Skin of body (tissue), 2 donors: ENCODE measurements around the gene OCIAD2. TPM values are rescaled to one million over a fixed set of nuclear protein-coding genes. Genes with fewer than 3 reads are reported as not detected.
"Not testable (repeated sequence)": the region's sequence is repeated elsewhere in the genome, so short reads cannot be mapped to it uniquely, and the experiment has no call there.

Experiments used
- DNase-seq: peaks from one replicate; lab custom pipeline; 2025; lab: John Stamatoyannopoulos, UW
- total RNA-seq: library from RNA; depleted of rRNA; stranded (reverse); fragments of >200 nt; gene quantifications from one replicate; pipeline ENCODE4 v1.2.3, GENCODE V29; 2014

The OCIAD2 gene
- total RNA-seq, 1 donor from 2014 or later: 16.3 TPM

DNA sequence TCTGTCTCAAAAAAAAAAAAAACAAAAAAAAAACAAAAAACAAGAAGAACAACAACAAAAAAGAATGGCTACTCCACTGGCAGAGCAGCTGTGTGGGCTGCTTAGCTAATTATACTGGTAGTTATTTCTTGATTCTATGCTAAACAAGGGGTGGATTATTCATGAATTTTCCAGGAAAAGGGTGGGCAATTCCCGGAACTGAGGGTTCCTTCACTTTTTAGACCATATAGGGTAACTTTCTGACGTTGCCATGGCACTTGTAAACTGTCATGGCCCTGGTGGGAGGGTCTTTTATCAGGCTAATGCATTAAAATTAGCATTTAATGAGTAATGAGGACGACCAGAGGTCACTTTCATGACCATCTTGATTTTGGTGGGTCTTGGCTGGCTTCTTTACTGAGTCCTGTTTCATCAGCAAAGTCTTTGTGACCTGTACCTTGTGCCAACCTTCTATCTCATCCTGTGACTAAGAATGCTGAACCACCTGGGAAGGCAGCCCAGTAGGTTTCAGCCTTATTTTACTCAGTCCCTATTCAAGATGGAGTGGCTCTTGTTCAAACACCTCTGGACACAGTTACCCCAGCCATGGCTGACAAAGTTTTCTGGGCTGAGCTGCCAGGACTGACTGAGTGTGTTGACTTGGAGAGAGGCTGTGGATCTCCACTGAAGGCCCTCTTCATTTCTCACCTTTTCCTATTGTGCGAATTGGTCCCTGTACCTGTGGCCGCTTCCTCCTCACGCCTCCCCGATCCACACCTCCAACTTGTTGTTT, 1.3 kb upstream of the OCIAD2 start:
- DNase-seq: no peak

DNA sequence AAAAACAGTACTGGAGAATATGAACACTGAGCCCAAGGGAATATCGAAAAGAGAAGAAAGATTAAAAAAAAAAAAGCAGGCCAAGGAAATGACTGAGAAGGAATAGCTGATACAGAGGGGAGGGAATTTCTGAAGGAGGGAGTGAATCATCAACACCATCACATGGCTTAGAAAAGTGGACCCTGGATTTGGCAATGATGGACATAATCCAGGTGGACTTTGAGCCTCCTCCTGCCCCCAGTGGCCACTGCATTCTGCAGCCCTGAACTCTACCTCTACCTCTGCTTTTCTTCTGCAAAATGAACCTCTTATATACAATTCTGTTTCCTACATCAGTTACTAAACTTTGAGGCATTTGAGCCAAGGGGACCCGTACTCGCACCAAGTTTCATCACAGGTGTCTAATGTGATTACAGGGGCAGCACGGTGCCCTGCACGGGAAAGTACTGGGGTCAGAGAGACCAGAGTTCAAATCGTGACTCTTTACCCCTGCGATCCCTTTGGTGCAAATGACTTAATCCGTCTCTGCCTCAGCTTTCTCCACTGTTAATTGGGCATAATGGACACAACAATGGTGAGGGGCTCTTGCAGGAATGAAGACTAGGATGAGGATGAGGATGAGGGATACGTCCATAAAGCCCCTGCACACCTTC, 1.1 kb downstream of the OCIAD2 start:
- no peak for DNase-seq

DNA sequence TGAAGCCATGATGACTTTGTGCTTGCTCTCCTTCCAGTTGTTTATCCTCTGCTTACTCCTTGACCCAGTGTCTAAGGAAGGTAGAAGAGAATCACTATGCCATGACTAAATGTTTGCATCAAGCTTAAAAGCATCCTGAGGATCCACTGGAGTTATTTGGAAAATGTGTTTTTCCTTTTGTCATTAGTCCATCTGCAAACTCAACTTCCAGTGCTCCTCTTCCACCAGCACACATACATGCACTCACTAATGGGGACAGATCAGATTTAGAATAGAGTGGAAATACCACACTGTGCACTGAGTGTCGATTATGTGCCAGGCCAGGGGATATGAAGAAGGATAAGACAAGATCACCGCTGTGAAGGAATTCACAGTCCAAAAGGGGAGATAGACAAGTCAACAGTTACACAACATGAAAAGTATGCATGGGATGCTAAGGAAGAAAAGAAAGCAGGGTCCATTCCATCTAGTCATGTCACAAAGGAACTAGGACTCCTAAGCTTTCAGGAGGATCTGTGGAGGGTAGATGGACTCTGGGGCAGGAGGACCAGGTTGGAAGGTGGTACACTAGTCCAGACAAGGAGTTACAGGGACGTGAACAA, 1.9 kb downstream of the OCIAD2 start:
- no peak for DNase-seq

DNA sequence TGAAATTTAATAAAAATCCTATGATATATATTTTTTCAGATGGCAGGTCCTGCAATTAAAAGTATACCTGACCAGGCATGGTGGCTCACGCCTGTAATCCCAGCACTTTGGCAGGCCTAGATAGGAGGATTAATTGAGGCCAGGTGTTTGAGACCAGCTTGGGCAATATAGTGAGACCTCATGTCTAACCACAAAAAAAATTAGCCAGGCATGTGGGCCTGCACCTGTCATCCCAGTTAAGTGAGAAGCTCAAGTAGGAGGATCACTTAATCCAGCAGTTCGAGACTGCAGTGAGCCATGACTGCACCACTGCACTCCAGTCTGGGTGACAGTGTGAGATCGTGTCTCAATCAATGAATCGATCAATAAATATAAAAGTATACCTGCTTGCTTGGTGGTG, 2.5 kb downstream of the OCIAD2 start:
- no peak for DNase-seq

DNA sequence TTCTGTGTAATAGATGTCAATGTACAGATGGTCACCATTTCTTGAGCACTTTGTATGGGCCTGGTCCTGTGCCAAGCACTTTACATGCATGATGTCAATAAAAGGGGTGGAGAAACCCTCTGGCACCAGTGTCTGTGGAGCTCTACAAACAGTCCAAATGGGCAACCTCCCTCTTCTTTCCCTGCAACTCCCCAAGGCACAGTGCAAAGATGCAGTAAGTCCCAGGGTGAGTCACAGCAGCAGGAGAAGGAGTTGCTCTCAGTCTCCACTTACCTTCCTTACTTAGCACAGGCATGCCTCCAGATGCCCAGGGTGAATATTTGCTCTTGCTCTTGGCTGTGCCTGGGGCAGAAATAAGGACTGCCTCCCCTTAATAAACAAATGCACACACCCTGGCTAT, 4.3 kb downstream of the OCIAD2 start:
- DNase-seq: no peak

DNA sequence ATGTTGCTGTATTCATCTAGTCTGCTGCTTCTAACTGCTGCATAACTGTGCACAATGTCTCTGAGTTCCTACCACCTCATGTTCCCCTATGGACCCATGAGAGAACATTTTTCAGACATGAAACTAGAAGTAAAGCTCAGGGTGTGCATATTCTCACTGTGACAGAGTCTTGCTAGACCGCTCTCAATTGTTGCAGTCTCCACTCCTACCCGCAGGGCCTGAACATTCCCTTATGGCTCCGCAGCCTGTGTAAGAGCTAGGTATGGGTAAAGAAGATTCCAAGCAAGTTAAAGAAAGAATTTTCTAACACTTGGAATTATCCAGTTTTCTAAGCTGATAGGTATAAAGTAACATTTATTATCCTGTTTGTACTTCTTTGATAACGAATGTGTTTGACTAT, 5.4 kb downstream of the OCIAD2 start:
- DNase-seq: no peak

DNA sequence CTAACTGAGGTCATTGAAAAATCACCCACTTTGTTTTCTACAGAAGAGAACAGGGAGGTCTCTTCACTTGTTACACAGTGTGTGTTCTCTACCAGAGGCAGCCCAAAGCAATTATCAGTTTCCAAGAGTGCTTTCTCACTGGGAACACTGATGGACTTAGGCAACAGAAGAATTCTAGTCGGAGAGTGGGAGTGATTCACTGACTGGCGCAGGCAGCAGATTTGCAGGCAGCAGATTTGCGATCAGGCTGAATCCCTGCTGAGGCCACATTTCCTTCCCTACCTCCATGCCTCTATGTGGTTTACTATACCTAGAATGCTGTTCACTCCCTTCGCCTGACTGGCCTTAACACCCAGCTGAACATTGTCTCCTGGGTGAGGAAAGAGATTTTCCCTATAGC, 6.6 kb downstream of the OCIAD2 start:
- no peak for DNase-seq

DNA sequence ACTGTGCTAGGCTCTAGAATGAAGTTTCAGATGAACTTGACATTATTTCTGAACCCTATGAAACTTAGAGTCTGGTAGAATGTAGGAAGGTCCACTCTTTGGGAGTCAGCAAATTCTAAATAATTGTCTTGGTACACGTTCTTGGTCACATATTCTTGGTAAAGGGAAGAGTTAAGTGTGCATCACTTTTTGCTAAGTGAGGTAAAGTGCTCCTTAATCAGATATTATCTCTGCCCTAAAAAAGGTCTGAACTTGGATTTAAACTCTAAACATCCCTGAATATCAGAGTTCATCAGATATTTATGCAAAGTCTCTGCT, 7.2 kb downstream of the OCIAD2 start:
- DNase-seq: no peak

DNA sequence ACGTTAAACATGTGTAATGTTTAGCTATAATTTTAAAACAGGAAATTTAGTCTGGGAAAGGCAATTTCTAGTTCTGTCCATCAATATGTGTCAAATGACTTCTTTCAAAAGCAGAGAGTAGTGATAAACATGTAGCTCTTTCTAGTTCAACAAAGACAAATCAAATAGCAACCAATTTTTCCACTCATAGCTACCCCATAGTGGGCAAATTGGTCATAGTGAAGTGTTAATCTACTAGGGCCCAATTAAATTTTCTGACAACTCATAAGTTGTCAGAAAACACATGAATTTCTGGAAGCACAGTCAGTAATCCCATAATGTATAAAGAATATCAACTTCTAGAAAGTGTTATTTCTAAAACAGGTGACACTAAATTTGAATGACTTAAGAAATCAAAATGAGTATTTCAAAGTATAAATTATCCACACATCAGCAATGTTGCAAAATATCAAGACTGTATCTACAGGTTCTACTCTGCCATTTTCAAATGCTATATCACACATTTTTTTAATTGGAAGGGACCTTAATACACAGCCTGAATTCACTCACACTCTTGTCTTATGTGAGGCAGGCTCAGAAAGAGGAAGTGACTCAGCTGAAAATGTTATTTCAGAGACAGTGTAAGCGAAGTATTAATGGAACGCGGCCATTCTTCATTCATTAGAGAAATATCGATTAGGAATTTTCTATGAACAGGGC, 7.7 kb downstream of the OCIAD2 start:
- DNase-seq: no peak

DNA sequence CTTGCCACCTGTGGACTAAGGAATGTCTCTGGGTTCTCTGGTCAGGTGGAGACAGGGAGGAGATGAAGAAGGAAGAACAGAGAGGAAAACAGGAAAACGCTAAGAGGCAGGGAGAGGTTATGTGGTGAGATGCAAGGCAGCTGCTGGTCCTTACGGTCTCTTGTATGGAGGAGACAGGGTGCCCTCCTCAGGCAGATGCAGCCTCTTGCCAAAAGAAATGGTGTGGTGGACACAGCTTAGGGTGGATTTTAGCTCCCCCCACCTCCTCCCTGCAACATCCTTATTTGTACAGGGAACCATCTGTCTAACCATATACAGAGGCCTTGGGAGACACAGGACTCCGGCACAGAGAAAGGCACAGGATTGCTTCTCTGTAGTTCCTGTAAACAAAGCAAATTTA, 9.7 kb downstream of the OCIAD2 start:
- no peak for DNase-seq

DNA sequence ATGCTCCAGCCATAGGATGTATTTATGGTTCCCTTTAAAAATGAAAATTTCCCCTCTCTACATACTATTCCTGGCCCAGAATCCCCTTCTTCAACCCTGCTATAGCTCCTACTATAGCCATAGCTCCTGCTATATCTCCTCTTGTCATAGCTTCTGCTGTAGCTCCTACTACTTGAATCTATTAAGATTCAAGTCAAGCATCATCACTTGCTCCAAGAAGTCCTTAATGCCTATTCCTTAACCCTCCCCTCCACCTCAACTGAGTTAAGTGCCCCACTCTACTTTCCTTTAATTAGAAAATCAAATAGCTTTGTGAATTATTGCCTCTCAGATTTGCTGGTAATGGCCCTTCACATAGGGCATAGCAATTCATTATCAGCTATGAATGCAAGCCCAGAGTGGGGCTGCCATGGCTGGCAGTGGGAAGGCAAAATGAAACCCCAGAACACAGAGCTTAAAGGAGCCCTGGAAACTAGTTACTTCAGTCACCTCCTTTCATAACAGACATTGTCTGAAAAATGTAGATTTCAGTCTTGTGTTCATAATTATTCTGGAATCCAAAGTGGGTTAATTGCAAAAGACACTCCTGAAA, 15.4 kb downstream of the OCIAD2 start:
- DNase-seq: no peak

DNA sequence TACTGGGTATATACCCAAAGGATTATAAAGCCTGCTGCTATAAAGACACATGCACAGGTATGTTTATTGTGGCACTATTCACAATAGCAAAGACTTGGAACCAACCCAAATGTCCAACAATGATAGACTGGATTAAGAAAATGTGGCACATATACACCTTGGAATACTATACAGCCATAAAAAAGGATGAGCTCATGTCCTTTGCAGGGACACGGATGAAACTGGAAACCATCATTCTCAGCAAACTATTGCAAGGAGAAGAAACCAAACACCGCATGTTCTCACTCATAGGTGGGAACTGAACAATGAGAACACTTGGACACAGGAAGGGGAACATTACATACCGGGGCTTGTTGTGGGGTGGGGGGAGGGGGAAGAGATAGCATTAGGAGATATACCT, 16.8 kb downstream of the OCIAD2 start:
- DNase-seq: not testable (repeated sequence)

DNA sequence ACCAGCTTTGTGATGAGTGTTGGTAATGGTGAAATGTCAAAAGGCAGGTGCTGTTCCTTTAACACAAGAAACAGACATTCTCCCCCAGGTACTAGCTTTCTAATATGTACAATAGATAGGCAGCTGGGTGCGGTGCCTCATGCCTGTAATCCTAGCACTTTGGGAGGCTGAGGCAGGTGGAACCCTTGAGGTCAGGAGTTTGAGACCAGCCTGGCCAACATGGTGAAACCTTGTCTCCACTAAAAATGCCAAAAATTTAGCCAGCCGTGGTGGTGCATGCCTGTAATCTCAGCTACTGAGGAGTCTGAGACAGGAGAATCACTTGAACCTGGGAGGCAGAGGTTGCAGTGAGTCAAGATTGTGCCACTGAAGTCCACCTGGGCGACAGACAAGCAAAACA, 24.9 kb downstream of the OCIAD2 start:
- DNase-seq: not testable (repeated sequence)

DNA sequence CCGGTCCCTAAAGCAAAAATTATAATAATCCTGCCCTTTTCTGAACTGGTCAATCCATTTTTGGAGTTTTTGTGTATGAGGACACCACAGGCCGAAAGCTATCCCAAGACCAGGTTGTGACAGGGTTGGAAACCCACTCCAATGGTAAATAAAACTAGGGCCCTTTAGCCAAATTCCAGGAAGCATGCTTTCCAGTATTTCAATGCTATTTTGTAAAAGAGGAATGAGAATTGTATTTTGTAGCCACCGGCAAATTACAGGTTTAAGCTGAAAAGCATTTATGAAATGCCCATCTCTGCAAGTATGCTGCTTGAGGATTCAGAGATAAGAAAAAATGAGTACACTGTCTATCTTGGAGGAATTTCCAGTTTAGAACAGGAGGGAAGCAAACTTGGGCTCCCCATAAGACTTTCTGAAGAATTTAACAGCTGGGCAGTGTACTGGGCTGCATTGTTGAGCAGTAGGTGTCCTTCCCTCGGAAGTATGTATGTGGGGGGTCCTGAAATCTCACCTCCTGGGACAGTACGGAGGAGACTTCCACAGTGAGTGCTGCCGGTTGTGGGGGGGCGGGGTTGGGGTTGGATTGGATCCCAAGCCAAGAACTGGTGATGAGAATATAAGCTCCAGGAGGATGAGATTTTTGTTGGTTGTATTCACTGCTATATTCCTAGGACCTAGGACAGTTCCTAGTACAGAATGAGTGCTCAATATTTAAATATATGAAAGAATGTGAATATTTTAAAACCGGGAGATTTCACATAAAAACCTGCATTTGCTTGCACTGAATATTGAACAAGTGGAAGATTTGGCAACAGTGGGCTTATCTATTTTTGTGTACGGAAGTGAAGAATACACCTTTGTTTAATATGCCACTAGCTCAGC, 26.8 kb downstream of the OCIAD2 start:
- DNase-seq: no peak

DNA sequence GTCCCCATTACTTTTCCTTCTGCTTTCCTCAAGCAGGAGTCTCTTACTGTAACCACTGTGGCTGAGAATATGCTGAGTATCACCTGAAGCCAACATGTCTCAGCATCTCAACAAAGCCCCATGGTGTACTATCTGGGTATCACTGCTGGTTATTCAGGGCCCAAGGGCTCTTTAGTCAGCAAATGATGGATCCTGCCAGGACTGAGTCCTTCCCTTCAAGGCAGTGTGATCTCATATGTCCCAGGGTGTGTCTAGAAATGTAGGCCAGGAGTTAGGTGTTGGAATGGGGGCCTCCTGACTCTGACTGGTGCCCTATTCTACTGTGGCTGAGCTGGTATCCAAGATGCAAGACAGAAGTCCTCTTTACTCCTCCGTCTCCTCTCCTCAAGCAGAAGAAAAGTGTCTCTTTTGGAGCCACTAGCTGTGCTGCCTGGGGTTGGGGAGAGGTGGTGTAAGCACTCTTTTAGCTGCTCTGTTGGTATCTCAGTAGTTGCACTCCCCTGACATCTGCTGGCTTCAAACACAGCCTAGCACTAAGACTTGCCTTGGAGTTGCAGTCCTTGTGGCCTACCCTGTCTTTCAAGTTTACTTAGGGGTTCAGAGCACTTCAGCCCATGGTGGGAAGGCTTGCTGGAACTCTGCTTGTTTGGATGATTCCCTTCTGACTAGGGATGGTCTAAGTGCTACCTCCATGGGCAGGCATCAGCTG, 28.6 kb downstream of the OCIAD2 start:
- no peak for DNase-seq

DNA sequence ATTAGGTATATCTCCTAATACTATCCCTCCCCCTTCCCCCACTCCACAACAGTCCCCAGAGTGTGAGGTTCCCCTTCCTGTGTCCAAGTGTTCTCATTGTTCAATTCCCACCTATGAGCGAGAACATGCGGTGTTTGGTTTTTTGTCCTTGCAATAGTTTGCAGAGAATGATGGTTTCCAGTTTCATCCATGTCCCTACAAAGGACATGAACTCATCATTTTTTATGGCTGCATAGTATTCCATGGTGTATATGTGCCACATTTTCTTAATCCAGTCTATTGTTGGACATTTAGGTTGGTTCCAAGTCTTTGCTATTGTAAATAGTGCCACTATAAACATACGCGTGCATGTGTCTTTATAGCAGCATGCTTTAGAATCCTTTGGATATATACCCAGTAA, 41.9 kb downstream of the OCIAD2 start:
- DNase-seq: not testable (repeated sequence)

DNA sequence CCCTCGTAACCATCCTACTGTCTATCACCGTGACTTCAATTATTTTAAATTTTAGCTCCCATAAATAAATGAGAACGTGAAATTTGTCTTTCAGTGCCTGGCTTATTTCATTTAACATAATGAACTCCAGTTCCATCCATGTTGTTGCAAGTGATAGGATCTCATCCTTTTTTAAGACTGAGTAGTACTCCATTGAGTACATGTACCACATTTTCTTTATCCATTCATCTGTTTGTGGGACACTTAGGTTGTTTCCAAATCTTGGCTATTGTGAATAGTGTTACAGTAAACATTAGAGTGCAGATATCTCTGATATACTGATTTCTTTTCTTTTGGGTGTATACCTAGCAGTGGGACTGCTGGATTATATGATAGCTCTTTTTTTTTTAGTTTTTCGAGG, 42.8 kb downstream of the OCIAD2 start:
- no peak for DNase-seq

DNA sequence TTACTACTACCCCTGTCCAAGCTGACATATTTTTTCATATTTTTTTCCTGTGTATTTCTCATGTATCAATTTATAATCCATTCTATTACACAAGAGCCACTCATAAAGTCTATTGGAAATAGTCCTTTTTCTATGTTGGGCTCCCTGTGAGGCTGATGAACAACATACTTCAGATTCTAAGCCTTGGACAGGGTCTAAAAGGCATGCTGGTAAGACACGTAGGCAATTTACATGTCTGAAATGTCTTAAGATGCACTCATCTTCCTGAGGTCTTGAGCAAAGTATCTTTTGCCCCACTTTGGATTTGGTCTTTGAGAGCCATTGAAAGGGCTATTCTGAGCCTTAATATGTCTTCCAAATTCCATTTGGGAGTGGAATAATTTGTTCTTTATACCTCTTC, 43.9 kb downstream of the OCIAD2 start:
- DNase-seq: no peak

DNA sequence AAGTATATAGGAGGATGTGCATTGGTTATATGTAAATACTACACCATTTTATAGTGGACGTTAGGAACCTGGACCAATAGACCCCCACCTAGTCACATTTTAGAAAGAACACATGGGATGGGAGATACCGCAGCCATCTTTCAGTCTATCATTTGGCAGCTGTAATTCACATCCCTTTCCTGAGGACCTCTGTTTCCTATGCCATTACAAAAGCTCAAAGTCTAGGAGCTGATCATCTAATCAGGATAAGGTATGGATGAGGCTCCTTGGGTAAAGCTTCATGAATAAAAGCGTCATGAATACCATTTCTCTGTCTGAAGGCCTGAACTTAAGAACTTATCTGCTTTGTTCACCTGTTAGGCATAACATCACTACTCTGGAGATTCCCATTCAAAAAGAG, 44.5 kb downstream of the OCIAD2 start:
- no peak for DNase-seq

DNA sequence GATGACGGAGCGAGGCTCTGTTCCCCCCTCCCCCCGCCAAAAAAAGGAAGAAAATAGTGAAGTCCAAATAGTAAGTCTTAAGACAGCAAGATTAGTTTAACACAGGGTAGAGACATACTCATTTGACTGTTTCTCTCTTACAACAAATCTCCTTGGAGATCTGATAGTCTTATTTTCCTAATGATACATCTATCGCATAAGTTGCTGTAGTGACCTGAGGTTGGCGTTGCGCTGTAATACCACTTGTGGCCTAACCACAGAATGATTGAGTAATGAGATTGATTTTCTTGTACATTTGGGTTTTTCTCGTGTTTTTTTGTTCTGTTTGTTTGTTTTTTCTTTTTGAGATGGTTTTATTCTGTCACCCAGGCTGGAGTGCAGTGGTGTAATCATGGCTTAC, 48.4 kb downstream of the OCIAD2 start:
- no peak for DNase-seq
